Activated CD8-positive, alpha-beta memory T cell treated with anti-CD3 and anti-CD28 coated beads, Interleukin-2, amount 50 U/mL, for 4 hours (primary cell): Measurements from ENCODE around the gene OSBPL1A.

Experiments
- DNase-seq: peaks from one replicate; pipeline ENCODE4 v3.0.0-alpha.2; 2020

OSBPL1A gene

DNA sequence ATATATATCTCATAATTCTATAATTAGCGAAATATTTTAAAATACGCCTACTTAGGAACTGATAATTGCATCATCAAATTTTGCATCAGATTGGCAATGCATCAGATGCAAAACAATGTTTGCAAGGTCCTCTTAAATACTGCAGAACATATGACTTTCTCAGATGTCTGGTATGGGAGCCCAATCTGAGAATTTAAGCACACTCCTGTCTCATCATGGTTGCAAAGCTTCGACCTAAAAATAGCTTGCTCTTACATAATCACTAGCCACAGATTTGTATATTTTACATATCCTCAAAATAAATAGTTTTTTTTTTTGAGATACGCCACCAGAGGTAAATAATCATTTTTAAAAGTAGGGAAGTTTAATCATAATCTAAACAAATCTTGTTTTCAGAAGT lies 135.5 kb downstream of the OSBPL1A start:
- no peak for DNase-seq

DNA sequence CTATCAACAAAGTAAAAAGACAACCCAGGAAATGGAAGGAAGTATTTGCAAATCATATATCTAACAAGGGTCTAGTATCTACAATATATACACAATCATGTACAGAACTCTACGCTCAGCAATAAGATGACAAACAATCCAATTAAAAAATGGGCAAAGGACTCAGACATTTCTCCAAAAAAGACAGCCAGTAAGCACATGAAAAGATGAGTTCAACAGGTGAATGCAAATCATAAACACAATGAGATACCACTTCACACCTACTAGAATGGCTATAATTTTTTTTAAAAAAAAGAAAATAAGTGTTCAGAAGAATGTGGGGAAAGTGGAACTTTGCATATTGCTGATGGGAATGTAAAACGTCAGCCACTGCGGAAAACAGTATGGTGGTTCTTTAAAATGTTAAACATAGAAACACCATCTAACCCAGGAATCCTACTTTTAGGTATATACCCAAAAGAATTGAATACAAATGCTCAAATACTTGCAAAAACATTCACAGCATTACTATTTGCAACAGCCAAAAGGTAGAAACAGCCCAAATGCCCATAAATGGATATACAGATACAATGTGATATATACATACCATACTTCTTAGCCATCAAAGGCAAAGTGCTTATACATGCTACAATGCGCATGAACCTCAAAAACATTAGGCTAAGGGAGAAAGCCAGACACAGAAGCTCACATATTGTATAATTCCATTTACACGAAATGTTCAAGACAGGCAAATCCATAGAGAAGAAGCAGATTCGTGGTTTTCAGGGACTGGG lies 137.6 kb downstream of the OSBPL1A start:
- DNase-seq: no peak

DNA sequence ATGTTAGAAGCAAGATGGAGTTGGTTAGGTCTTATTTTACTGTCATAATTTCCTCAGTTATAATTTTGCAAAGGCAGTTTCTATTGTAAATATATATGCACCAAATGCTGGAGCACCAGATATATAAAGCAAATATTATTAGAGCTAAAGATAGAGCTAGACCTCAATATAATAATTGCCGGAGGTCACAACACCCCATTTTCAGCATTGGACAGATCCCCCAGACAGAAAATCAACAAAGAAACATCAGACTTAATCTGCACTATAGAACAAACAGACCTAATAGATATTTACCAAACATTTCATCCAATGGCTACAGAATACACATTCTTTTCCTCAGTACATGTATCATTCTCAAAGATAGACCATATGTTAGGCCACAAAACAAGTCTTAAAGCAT lies 143.6 kb downstream of the OSBPL1A start:
- DNase-seq: no peak

DNA sequence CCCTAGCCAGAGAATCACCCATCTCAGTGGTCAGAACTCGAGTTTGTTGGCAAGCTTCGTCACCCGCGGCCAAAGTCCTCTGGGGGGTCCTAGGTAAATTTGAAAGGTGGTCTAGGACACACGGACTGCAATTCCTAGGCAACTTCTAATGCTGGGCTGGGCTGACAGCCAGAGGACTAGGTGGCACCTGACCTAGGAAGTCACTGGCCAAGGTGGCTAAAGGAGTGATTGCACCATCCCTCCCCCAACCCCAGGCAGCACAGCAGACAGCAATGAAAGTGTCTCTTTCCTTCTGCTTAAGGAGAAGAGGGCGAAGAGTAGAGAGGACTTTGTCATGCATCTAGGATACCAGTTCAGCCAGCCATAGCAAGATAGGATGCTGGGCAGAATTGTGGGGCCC lies 147.9 kb downstream of the OSBPL1A start:
- DNase-seq: no peak

DNA sequence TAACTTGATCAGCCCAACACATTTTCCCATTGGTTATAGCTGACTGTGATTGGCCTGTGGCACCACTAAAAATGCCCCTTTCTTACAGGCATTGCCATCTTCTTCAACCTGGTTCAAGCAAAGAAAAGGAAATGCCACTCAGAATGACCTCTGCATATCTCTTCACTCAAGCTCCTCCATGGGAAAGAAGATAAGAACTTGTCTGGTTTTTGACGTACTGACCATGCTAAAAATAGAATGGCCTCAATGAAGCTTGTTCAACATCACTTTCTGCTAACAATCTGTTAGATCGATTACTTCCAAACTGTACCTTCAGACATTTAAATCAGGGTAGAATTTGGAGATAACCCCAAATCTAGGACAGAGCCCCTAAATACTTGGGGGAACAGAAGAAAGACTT lies 149.3 kb downstream of the OSBPL1A start:
- no peak for DNase-seq

DNA sequence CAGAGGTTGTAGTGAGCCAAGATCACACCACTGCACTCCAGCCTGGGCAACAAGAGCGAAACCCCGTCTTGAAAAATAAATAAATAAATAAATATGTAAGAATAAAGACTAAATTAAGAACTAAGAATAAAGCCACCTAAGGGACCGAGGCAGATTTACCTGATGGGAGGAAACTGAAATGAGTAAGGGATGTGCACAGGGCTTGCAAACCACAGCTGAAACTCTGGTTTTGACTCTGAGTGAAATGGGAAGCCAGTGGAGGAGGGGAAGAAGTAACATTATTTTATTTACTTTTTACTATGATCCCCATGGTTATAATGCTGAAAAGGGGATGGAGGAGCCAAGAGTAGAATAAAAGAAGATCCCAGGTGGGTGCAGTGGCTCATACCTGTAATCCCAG lies 151.5 kb downstream of the OSBPL1A start:
- DNase-seq: no peak

DNA sequence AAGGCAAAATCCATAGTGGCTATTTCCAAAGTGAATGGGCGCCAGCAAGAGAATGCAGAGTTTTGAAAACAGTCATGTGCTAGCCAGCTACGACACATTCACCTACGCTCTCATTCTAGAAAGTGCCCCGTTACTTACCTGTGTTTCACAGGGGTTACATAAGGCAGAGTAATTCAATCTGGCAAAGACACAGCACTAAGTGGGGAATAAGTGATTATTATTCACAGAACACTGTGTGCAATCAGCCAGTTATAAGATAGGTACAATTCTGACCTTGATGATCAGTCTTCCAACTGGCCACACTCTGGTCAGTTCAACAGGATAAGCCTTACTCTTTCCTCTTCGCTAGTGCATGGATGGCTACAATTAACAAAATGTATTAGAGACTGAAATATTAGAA lies 152.9 kb downstream of the OSBPL1A start:
- no peak for DNase-seq

DNA sequence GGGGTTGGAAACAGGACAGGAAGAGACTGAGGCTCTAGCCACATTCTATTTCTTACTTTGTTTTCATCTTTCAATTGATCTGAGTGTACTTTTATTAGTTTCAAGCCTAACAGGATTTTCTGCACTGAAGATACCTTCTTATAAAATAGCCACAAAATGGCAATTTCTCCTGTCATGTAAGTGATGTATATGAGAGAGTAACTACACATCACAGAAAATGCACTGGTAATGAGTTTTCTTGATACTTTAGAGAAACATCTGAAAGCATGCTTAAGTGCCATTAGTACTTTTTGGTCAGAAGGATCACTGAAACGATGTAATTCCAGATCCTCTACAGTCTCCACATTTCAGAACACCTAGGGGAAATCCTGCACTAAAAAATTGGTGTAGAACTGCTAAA lies 153.9 kb downstream of the OSBPL1A start:
- no peak for DNase-seq

DNA sequence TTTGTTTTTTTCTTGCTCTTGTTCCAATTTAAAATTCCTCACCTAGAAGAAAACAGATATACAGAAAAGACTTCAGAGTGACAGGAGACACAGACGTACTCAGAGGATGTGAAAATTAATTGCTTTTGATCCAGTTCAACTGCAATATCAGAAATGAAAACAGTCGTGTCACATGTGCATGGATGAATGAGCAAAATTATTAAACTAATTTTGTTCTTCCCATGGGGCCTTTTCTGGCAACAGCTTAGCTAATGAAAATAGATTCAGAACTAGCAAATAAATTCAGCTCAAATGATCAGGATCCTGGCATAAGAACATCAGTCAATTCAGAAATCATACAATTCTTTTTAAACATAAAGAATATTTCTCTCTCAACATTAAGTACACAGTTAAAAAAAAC lies 158.3 kb downstream of the OSBPL1A start:
- DNase-seq: no peak

DNA sequence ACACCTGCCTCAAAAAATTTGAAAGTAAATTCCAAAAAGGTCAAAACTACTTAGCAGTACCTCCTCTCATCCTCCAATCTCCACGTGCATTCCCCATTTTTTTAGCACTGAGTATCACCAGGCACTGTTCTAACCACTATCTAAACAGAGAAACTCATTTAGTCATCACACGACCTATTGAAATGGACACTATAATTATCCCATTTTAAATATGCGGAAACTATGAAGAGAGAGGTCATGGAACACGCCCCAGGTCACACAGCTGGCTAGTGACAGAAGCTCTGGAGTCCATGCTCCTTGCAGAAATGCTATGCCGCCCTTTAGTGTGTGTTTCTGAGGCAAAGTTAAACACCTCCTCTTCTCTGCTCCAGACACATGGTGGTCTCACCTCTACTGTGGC lies 159.2 kb downstream of the OSBPL1A start:
- no peak for DNase-seq

DNA sequence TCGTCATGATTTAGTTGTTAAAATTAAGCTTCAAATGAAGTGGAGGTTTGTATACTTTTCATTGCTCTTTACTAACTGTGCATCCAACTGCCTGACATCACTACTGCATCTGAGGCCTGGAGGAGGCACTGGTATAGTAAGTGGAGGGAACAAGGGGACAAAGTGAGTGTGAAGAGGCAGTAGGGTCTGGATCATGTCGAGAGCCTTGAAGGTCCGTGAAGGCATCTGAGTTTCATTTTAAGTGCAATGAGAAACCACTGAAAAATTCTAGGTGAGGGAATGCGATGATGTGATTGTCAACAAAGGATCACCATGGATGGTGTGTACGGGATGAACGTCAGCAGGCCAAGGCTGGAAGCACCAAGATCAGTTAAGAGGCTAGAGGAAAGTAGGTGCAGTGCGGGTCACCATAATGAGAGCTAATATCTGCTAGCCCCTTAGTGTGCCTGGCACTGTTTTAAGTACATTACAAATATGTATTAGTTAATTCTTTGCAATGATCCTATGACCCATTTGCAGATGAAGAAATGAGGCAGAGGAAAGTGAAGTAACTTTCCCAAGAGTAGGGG lies 162.7 kb downstream of the OSBPL1A start:
- no peak for DNase-seq

DNA sequence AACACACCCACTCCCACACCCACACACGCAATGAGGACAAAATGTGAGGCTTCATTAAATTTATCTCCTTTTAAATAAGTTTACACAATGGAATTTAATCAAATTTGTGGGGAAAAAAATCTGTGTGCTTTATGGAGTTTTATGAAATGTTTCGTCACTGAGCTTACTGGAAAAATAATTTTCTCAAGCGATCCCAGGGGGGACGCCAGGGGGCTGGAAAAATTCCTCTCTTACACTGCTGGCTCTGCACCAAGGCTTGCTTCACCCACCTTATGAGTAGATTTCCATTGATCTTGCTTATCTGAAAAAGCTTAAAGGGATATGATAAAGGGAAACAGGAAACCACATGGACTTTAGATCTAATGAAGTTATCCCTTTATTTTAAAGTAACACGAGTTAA lies 163.3 kb downstream of the OSBPL1A start:
- no peak for DNase-seq

DNA sequence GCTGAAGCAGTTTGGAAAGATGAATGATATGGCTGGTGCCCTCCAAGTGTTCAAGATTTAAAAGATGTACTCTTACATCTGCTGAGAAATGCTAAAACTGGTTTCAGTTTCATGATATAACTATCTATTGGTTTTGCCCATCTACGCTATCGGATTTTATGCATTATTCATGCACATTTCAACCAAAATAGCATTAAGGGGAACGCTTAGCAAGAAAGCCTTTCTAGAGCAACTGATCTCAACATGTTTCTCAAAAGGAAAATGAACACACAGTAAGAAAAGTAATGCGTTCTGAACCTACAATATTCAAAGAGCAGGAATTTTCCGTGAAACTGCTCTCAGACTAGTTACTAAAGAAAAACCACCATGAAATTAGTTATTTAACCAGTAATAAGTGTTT lies 164.8 kb downstream of the OSBPL1A start:
- DNase-seq: no peak

DNA sequence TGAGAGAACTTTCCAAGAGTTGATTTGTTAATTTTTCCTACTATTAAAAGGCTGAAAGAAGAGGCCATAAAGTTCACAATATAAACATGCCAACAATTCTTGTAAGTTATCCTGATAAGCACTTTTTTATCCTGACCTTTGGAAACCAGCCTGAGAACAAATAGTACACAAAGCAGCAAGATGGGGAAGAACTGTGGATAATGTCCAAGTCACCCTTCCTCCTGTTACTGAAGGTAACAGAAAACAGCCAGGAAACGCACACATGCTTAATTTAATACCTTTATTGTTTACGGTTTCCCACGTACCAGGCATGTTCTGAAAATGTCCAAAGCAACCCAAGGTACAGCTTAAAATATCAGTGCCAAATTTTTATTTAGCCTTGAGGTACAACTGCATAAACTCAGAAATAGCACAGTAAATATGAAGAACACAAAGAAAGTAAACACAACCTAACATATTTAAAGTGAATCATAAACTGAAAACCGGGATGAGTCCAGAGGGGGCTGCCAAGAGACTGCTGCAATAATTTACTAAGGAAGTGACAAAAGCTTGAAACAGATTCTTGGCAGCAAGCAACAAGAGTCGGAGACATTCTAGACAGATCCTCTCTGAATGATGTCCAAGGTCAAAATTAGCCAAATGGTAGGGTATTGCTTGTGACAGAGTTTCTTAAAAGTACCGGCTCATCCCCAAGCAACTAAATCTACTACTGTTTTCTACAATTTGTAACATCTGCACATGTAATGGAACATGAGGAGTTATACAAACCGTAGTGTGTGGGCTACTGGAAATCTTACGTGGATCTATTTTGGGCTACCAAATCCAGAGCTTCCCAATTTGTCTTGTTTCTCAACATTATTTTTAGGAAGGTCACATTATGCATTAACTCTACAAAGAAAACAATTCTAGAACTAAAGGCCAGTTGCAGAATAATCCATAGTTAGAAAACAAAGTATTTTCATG lies 165.6 kb downstream of the OSBPL1A start:
- DNase-seq: no peak

DNA sequence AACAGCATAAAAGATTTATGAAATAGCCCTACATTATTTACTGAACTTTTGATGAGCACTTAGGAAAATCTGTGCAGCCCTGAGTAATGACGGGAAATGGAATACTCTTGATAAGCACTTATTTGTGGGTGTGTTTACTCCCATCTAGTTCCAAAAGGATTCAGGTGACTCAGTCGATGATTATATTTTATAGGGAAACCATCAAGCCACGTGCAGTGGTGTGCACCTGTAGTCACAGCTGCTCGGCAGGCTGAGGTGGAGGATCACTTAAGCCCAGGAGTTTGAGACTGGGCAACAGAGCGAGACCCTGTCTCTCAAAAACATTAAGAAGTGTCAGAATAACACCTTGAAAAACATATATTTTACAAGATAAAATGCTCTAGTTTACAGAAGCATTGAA lies 166.9 kb downstream of the OSBPL1A start:
- DNase-seq: no peak

DNA sequence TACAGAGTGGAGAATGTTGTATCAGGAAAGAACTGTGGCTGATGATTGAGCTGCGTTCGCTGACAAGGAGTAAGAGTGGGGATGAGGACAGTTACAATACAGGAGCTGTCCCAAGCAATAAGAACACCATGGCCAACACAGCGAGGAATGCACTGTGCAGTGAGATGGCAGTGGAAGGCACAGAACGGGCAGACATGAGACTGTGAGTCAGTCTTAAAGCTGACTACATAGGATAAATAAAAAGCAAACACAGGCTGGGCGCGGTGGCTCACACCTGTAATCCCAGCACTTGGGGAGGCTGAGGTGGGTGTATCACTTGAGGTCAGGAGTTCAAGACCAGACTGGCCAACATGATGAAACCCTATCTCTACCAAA lies 169.0 kb downstream of the OSBPL1A start:
- no peak for DNase-seq

DNA sequence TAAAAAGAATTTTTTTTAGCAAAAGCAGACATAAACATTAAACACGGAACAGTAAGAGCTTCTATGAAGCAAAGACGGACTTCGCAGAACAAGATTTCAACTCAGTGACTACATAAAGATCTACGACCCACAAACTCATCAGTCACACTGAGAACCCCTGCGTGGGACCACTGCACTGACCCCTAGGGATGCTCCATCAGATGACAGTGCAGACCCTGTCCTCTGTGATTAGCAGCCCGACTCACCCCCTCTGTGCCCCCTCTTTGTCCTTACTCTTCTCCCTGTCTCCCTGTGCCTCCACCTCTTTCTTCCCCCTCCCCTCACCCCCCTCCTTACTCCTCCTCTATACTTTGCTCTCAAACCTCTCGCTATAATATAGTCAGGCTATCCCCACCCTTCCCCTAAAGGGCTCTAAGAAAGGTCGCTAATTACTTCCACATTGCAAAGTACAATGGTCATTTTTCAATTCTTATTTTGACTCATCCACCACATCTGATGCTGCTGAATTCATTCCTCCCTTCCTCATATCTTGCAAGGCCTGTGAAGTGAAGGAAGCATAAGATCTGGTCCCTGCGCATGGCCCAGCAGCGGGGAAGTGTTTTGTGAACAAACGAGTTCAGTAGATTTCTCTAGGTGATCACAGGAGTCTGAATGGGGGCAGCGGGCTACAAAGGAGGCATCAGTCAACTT lies 169.5 kb downstream of the OSBPL1A start:
- no peak for DNase-seq

DNA sequence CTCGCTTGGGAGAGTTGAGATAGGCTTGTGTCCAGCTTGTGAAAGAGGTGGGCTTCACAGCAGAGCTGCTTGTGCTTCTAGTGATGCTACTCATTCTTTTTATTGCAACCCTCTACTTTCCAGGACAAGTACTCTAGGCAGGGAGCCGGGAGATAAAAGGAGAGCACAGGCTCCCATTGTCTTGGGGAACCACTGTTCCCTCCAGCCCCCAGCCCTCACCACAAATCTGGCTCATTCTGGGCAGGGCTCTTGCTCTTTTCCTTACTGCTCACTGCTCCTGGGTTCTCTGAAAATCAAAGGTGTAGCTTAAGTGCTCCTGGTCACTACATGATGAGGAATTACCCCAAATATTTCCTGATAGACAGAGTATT lies 177.3 kb downstream of the OSBPL1A start:
- DNase-seq: no peak

DNA sequence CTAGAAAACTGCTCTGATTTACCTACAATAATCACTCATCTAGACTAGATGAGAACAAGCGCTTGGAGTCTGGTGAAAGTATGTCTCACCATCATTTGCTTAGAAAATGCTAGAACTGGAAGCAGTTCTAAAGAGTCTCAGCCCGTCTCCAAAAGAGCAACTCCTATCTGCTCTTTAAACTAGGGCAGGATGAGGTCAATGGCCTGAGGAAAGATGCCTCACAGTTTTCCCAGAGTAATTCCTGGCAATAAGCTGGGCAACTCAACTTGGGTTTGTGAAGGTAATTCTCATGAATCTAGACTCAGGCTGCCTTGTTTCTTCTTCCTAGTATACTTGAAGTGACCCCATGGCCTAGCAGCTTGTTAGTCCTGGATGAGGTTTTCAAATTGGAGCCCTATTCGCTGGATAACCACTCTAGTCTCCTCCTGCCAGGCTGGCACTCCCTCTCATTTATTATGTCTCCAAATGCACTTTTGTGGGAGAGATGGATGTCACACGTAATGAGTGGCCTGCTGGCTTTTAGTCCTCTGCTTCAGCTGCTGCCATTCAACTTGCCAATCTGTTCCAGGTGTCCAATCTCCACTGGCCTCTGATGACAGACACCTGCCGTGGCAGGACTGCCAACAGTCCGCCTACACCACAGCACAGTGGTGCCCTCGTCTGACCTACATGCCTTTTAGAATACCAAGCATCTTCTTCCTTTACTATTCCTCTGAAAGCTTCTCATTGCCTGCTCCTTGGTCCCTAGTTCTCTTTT lies 177.9 kb downstream of the OSBPL1A start:
- no peak for DNase-seq

DNA sequence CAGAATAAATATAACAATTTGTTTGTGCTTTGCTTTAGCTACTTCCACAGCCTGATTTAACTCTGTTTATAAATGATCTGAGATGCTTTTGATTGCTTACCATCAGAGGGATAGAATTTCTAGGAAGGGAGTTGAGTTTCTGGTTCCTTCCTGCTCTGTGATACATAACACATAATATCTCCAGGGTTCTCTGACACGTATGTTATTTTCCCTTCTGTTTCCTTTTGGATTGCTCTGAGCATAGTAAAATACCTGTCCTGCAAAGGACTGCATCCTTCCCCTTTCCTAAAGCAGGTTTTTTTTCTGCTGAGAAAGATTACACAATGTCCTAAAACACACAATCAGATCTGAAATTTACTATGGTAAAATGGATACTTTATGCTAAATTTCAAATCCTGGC lies 182.7 kb downstream of the OSBPL1A start:
- no peak for DNase-seq

DNA sequence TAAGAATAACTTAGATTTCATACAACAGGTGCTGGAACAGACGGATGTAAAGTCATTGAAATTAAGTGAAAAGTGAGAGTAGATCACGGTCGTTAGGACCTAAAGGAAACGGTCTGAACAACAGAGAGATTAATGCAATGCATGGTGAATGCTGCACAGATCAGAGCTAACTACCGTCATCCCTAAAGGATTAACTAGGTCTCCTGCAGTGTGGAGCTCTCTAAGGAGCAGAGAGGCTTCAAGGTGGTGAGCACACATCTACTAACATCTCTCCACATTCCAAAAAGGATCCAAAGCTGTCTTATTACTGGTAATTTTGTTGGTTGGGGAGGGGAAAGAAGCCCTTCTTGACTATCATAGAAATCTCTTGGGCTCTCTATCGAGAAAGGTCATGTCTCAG lies 183.5 kb downstream of the OSBPL1A start:
- no peak for DNase-seq

DNA sequence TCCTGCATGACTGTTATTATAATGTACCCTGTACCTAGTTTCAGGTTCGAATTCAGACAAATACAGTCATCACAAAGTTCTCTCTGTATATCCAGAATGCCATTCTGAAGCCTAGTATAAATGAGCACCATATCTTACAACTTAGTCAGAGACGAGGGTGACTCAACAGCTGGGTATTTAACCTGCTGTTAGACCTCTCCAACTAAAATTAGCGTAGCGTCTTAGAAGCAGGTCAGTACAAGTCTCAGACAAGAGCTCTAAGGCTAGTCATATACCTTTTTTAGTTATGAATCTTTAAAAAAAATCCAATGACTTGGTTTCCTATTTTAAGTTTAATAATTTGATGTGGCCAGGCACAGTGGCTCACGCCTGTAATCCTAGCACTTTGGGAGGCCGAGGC lies 184.7 kb downstream of the OSBPL1A start:
- DNase-seq: no peak

DNA sequence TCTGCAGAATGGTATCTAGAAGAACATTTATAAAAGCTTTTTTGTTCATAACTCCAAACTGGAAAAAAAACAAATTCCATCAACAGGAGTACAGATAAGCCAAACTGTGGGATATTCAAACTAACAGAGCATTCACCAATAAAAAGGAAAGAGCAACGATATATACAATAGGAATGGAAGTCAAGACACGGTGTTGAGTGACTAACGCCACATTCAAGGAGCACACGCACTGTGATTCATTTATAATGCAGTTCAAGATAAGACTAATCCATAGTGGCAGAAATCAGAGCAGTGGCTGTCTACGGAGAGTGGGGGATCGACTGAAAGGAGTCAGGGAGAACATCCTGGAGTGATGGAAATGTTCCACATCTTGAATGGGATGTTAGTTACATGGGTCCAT lies 188.1 kb downstream of the OSBPL1A start:
- DNase-seq: no peak
